ENCODE results near the gene SEMA3A.

Gene SEMA3A

GRCh38 chr7:84182301-84182700 lies 12.3 kb downstream of the SEMA3A start:
- no peaks in the 10 kb centered on the region for H3K27me3 ChIP-seq (ENCODE audit: low read depth, low read length)
- H3K4me3 ChIP-seq (ENCODE audit: low read depth in 1 of 2, low read length in 2 of 2): no peak overlapping the region
- H3K9me3 ChIP-seq (ENCODE audit: control insufficient read depth in 1 of 2, low read length in 2 of 2): no peaks in the 10 kb centered on the region
- peaks cover 4 to 10% of the 10 kb centered on the region in 2 donors for H3K4me1 ChIP-seq (ENCODE audit: control insufficient read depth in 1 of 2, insufficient read depth in 2 of 2, low read length in 2 of 2)
- no peak overlapping the region for H3K27ac ChIP-seq (ENCODE audit: low read length)
- no peaks in the 10 kb centered on the region for H3K36me3 ChIP-seq (ENCODE audit: control insufficient read depth in 1 of 2, insufficient read depth in 2 of 2, low read length in 2 of 2)

GRCh38 chr7:84181628-84182027 lies 13.0 kb downstream of the SEMA3A start:
- H3K27ac ChIP-seq (ENCODE audit: low read length): no peak overlapping the region
- no peaks in the 10 kb centered on the region for H3K36me3 ChIP-seq (ENCODE audit: control insufficient read depth in 1 of 2, insufficient read depth in 2 of 2, low read length in 2 of 2)
- no peaks in the 10 kb centered on the region for H3K9me3 ChIP-seq (ENCODE audit: control insufficient read depth in 1 of 2, low read length in 2 of 2)
- peaks cover 0 to 15% of the 10 kb centered on the region in 2 donors for H3K4me1 ChIP-seq (ENCODE audit: control insufficient read depth in 1 of 2, insufficient read depth in 2 of 2, low read length in 2 of 2)
- no peaks in the 10 kb centered on the region for H3K27me3 ChIP-seq (ENCODE audit: low read depth, low read length)
- H3K4me3 ChIP-seq (ENCODE audit: low read depth in 1 of 2, low read length in 2 of 2): no peak overlapping the region

GRCh38 chr7:84177758-84178412 lies 16.7 kb downstream of the SEMA3A start:
- no peaks in the 10 kb centered on the region for H3K9me3 ChIP-seq (ENCODE audit: control insufficient read depth in 1 of 2, low read length in 2 of 2)
- no peak overlapping the region for H3K27ac ChIP-seq (ENCODE audit: low read length)
- no peak overlapping the region for H3K4me3 ChIP-seq (ENCODE audit: low read depth in 1 of 2, low read length in 2 of 2)
- no peaks in the 10 kb centered on the region for H3K27me3 ChIP-seq (ENCODE audit: low read depth, low read length)
- peaks cover 0 to 14% of the 10 kb centered on the region in 2 donors for H3K4me1 ChIP-seq (ENCODE audit: control insufficient read depth in 1 of 2, insufficient read depth in 2 of 2, low read length in 2 of 2)
- H3K36me3 ChIP-seq (ENCODE audit: control insufficient read depth in 1 of 2, insufficient read depth in 2 of 2, low read length in 2 of 2): no peaks in the 10 kb centered on the region

GRCh38 chr7:84176716-84177115 lies 17.9 kb downstream of the SEMA3A start:
- no peaks in the 10 kb centered on the region for H3K9me3 ChIP-seq (ENCODE audit: control insufficient read depth in 1 of 2, low read length in 2 of 2)
- H3K36me3 ChIP-seq (ENCODE audit: control insufficient read depth in 1 of 2, insufficient read depth in 2 of 2, low read length in 2 of 2): no peaks in the 10 kb centered on the region
- H3K4me3 ChIP-seq (ENCODE audit: low read depth in 1 of 2, low read length in 2 of 2): no peak overlapping the region
- peaks cover 0 to 9% of the 10 kb centered on the region in 2 donors for H3K4me1 ChIP-seq (ENCODE audit: control insufficient read depth in 1 of 2, insufficient read depth in 2 of 2, low read length in 2 of 2)
- no peaks in the 10 kb centered on the region for H3K27me3 ChIP-seq (ENCODE audit: low read depth, low read length)
- H3K27ac ChIP-seq (ENCODE audit: low read length): no peak overlapping the region

- Histone ChIP-seq H3K4me1 (ENCODE audit: control insufficient read depth in 1 of 2, insufficient read depth in 2 of 2, low read length in 2 of 2) (peaks cover 0 to 9% of the 10 kb centered on the region in 2 donors), H3K4me3 (ENCODE audit: low read depth in 1 of 2, low read length in 2 of 2) (no peak overlapping the region), H3K9me3 (ENCODE audit: control insufficient read depth in 1 of 2, low read length in 2 of 2) (no peaks in the 10 kb centered on the region), H3K27me3 (ENCODE audit: low read depth, low read length) (no peaks in the 10 kb centered on the region), H3K27ac (ENCODE audit: low read length) (no peak overlapping the region), H3K36me3 (ENCODE audit: control insufficient read depth in 1 of 2, insufficient read depth in 2 of 2, low read length in 2 of 2) (no peaks in the 10 kb centered on the region)
Measured at GRCh38 chr7:84175461-84175860, 19.1 kb downstream of the SEMA3A start.

DNA sequence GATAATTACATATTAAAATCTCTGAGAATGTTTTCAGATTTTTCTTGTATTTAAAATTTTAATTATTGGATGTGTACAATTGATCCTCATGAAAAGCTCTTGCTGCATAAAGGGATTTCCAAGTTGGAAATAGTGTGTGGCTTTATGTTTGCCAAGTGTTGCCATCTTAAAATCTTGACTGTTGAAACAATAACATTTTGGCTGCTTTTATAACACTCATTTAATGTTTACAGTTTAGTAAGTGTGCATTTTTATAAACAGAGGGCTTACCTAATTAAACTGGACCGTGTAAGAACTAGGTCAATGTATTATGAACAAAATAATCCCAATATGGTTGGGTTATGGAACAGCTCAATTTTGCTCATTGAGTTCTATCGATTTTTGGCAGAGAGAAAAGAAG lies 23.9 kb downstream of the SEMA3A start:
- no peaks in the 10 kb centered on the region for H3K27me3 ChIP-seq (ENCODE audit: low read depth, low read length)
- no peak overlapping the region for H3K27ac ChIP-seq (ENCODE audit: low read length)
- no peak overlapping the region for H3K4me3 ChIP-seq (ENCODE audit: low read depth in 1 of 2, low read length in 2 of 2)
- no peaks in the 10 kb centered on the region for H3K36me3 ChIP-seq (ENCODE audit: control insufficient read depth in 1 of 2, insufficient read depth in 2 of 2, low read length in 2 of 2)
- H3K4me1 ChIP-seq (ENCODE audit: control insufficient read depth in 1 of 2, insufficient read depth in 2 of 2, low read length in 2 of 2): no peaks in the 10 kb centered on the region
- H3K9me3 ChIP-seq (ENCODE audit: control insufficient read depth in 1 of 2, low read length in 2 of 2): no peaks in the 10 kb centered on the region

DNA sequence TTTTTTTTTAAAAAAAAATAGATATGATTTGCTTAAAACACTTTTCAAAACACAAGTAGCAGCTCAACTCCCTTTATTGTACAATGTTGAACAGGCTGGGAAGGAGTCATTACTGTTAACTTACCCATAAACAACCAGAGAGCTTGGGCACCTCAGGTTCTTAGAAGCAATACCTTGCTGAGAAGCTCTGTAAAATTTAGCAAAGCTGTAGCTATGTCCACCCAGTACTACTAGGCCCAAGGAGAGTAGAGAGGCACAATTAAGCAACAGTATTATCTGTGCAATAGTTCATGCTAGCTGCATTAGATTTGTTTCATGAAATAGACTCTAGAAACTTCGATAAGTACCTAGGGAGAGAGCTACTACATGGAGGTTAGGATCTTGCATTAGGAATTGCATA lies 32.0 kb downstream of the SEMA3A start:
- H3K4me3 ChIP-seq (ENCODE audit: low read depth in 1 of 2, low read length in 2 of 2): no peak overlapping the region
- no peak overlapping the region for H3K27ac ChIP-seq (ENCODE audit: low read length)
- peaks cover 0 to 17% of the 10 kb centered on the region in 2 donors for H3K4me1 ChIP-seq (ENCODE audit: control insufficient read depth in 1 of 2, insufficient read depth in 2 of 2, low read length in 2 of 2)
- H3K9me3 ChIP-seq (ENCODE audit: control insufficient read depth in 1 of 2, low read length in 2 of 2): no peaks in the 10 kb centered on the region
- H3K27me3 ChIP-seq (ENCODE audit: low read depth, low read length): no peaks in the 10 kb centered on the region
- no peaks in the 10 kb centered on the region for H3K36me3 ChIP-seq (ENCODE audit: control insufficient read depth in 1 of 2, insufficient read depth in 2 of 2, low read length in 2 of 2)

DNA sequence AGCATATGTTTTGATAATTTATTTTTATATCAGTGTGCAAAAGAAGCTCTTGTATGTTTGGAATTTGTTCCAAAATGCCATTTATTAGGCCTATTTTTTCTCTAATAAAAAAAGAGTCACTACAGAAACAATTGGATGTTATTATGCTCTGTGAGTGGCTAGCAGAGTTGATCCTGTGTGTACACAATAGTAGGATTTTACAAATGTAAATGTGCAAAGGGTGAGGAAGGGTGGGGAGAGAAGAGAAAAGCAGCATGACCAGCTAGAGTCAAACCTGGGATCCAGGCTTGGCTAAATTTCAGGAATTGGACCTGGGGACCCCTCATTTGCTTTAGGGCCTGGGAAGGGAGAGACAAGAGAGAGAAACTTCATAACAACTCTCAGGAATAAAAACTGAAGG lies 32.5 kb downstream of the SEMA3A start:
- no peak overlapping the region for H3K4me3 ChIP-seq (ENCODE audit: low read depth in 1 of 2, low read length in 2 of 2)
- H3K27ac ChIP-seq (ENCODE audit: low read length): no peak overlapping the region
- no peaks in the 10 kb centered on the region for H3K36me3 ChIP-seq (ENCODE audit: control insufficient read depth in 1 of 2, insufficient read depth in 2 of 2, low read length in 2 of 2)
- peaks cover 0 to 17% of the 10 kb centered on the region in 2 donors for H3K4me1 ChIP-seq (ENCODE audit: control insufficient read depth in 1 of 2, insufficient read depth in 2 of 2, low read length in 2 of 2)
- H3K27me3 ChIP-seq (ENCODE audit: low read depth, low read length): no peaks in the 10 kb centered on the region
- H3K9me3 ChIP-seq (ENCODE audit: control insufficient read depth in 1 of 2, low read length in 2 of 2): no peaks in the 10 kb centered on the region

DNA sequence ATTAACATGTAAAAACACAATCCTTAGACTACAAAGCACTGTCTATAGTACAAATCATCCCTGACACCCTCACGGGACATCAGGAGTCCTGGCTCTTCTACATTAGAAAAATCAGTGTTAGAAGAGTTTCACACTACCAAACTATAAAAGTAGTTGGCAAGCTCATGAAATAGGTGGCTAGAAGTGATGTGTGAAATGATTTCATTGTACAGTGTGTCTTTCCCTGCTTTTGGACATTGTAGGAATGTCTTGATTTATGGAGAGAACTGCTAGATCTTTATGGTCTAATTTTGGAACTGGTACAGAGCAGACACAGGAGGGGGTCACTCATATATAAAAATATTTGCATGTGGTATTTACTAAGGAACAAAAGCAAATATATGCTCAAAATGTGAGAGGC lies 33.2 kb downstream of the SEMA3A start:
- Histone ChIP-seq H3K9me3 (ENCODE audit: control insufficient read depth in 1 of 2, low read length in 2 of 2) (no peaks in the 10 kb centered on the region), H3K27me3 (ENCODE audit: low read depth, low read length) (no peaks in the 10 kb centered on the region), H3K36me3 (ENCODE audit: control insufficient read depth in 1 of 2, insufficient read depth in 2 of 2, low read length in 2 of 2) (no peaks in the 10 kb centered on the region), H3K4me3 (ENCODE audit: low read depth in 1 of 2, low read length in 2 of 2) (no peak overlapping the region), H3K4me1 (ENCODE audit: control insufficient read depth in 1 of 2, insufficient read depth in 2 of 2, low read length in 2 of 2) (peaks cover 0 to 17% of the 10 kb centered on the region in 2 donors), H3K27ac (ENCODE audit: low read length) (no peak overlapping the region)

DNA sequence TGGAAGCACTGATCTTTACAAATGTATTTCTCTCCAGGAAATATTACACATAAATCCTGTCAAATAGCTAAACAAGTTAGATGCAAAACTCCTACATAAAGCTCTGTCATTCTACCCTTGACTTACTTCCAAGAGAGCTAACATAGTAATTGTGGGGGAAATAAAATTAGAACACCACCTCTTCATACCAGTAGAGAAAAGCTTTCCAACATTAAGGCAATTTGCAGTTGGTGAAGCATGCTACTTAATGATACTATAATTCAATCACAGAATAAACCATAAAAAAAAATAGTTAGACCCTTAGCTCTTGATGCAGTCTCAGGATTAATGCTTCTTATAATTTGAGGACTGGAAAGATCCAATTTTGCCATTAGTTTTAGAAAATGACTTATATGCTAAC lies 35.2 kb downstream of the SEMA3A start:
- no peaks in the 10 kb centered on the region for H3K36me3 ChIP-seq (ENCODE audit: control insufficient read depth in 1 of 2, insufficient read depth in 2 of 2, low read length in 2 of 2)

GRCh38 chr7:84157171-84157570 lies 37.4 kb downstream of the SEMA3A start:
- H3K4me3 ChIP-seq (ENCODE audit: low read depth in 1 of 2, low read length in 2 of 2): no peak overlapping the region
- no peak overlapping the region for H3K27ac ChIP-seq (ENCODE audit: low read length)
- H3K27me3 ChIP-seq (ENCODE audit: low read depth, low read length): no peaks in the 10 kb centered on the region
- H3K9me3 ChIP-seq (ENCODE audit: control insufficient read depth in 1 of 2, low read length in 2 of 2): no peaks in the 10 kb centered on the region
- H3K36me3 ChIP-seq (ENCODE audit: control insufficient read depth in 1 of 2, insufficient read depth in 2 of 2, low read length in 2 of 2): no peaks in the 10 kb centered on the region
- H3K4me1 ChIP-seq (ENCODE audit: control insufficient read depth in 1 of 2, insufficient read depth in 2 of 2, low read length in 2 of 2): peaks cover 0 to 9% of the 10 kb centered on the region in 2 donors

More for the DNA sequence above, 35.2 kb downstream of the SEMA3A start:
- H3K4me1 ChIP-seq (ENCODE audit: control insufficient read depth in 1 of 2, insufficient read depth in 2 of 2, low read length in 2 of 2): peaks cover 0 to 17% of the 10 kb centered on the region in 2 donors
- no peaks in the 10 kb centered on the region for H3K9me3 ChIP-seq (ENCODE audit: control insufficient read depth in 1 of 2, low read length in 2 of 2)
- H3K27ac ChIP-seq (ENCODE audit: low read length): no peak overlapping the region
- no peaks in the 10 kb centered on the region for H3K27me3 ChIP-seq (ENCODE audit: low read depth, low read length)
- no peak overlapping the region for H3K4me3 ChIP-seq (ENCODE audit: low read depth in 1 of 2, low read length in 2 of 2)

Data from muscle layer of duodenum (tissue), 2 donors.